B cell (primary cell): ENCODE data around the gene TLCD3B.
A peak's percentile ranks its signal among the peaks of the same experiment; 100 is the strongest.

ENCODE experiments used
- EZH2 ChIP-seq: IDR thresholded peaks from 2 replicates; pipeline ENCODE4 v1.6.1; 2012; ENCODE audit warnings: borderline replicate concordance, low read depth, mild to moderate bottlenecking, moderate library complexity, low read length; ENCODE audit not compliant: insufficient read depth, poor library complexity, severe bottlenecking
- TF ChIP-seq, protein P1 (sequence below): fragments of 200-600 bp; IDR thresholded peaks from one replicate; pipeline ENCODE4 v1.8.0; 2022; ENCODE audit warnings: antibody characterized with exemption, mild to moderate bottlenecking

DNA sequence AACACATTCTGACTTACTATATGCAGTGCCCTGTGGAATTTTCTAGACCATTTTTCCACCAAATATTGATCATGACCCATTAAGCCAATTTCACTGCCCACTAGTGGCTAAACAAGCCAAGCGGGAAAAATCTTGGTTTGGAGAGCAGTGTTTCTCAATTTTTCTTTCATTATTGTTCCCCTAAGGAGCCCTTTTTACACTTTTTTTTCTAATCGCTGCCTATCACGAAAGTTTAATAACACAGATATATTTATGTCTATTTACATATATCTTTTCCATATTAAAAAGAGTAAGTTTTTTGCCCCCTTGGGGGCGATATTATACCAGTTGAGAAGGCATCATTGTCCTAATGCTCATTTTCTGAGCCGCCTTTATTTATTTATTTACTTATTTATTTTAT lies 10.8 kb upstream of the TLCD3B start:
- no peak for TF ChIP-seq EZH2
- TF ChIP-seq, protein P1, sequence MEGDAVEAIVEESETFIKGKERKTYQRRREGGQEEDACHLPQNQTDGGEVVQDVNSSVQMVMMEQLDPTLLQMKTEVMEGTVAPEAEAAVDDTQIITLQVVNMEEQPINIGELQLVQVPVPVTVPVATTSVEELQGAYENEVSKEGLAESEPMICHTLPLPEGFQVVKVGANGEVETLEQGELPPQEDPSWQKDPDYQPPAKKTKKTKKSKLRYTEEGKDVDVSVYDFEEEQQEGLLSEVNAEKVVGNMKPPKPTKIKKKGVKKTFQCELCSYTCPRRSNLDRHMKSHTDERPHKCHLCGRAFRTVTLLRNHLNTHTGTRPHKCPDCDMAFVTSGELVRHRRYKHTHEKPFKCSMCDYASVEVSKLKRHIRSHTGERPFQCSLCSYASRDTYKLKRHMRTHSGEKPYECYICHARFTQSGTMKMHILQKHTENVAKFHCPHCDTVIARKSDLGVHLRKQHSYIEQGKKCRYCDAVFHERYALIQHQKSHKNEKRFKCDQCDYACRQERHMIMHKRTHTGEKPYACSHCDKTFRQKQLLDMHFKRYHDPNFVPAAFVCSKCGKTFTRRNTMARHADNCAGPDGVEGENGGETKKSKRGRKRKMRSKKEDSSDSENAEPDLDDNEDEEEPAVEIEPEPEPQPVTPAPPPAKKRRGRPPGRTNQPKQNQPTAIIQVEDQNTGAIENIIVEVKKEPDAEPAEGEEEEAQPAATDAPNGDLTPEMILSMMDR, result peak; percentile 39
